WTC11 (cell line): Measurements from ENCODE around the gene SANBR. TPM values are rescaled to one million over a fixed set of nuclear protein-coding genes. Genes with fewer than 3 reads are reported as not detected.

Experiments
- ATAC-seq: fragments of 200-7000 bp; cut with Tn5 transposase; 2 replicates; pipeline ENCODE4 v1.10.0; 2021; ENCODE audit warnings: mild to moderate bottlenecking, moderate library complexity
- CTCF ChIA-PET: fragments of 300-600 bp; sonication (Branson Sonifier 250); formaldehyde crosslinking; loops from one replicate; lab custom pipeline; 2021; ENCODE audit warnings: antibody characterized with exemption; lab: Charles Lee
- POLR2A ChIA-PET: fragments of 350-600 bp; sonication (Branson Sonifier 250); formaldehyde crosslinking; loops from one replicate; lab custom pipeline; 2021; ENCODE audit warnings: antibody characterized with exemption; lab: Charles Lee
- DNase-seq: peaks from one replicate; pipeline ENCODE4 v3.0.0; 2021; ENCODE audit warnings: low spot score
- H3K27ac Mint-ChIP-seq: 2 replicates; pipeline ENCODE4 v1.8.0; 2021; ENCODE audit warnings: mixed read lengths
- H3K27me3 Mint-ChIP-seq: 2 replicates; pipeline ENCODE4 v1.8.0; 2021; ENCODE audit warnings: low read depth, mild to moderate bottlenecking, moderate library complexity, mixed read lengths
- H3K36me3 Mint-ChIP-seq: 2 replicates; pipeline ENCODE4 v1.8.0; 2021; ENCODE audit warnings: mixed read lengths
- H3K4me1 Mint-ChIP-seq: 2 replicates; pipeline ENCODE4 v1.8.0; 2022; ENCODE audit warnings: mixed read lengths
- H3K4me3 Mint-ChIP-seq: 2 replicates; pipeline ENCODE4 v1.8.0; 2021; ENCODE audit warnings: mild to moderate bottlenecking, moderate library complexity, mixed read lengths
- H3K9me3 Mint-ChIP-seq: 2 replicates; pipeline ENCODE4 v1.8.0; 2021; ENCODE audit warnings: mixed read lengths
- AFF4 ChIP-seq: sonication (generic); formaldehyde crosslinking; IDR thresholded peaks from 2 replicates; pipeline ENCODE4 v1.8.1; 2023; ENCODE audit warnings: mild to moderate bottlenecking, missing genetic modification reagents, borderline replicate concordance
- ATF1 ChIP-seq: sonication (generic); formaldehyde crosslinking; IDR thresholded peaks from 2 replicates; pipeline ENCODE4 v1.8.1; 2023; ENCODE audit warnings: mild to moderate bottlenecking, moderate library complexity, missing genetic modification reagents
- EMX1 ChIP-seq: fragments of 250-450 bp; sonication (Bioruptor Pico); IDR thresholded peaks from 2 replicates; pipeline ENCODE4 v1.8.0; 2021; ENCODE audit warnings: mild to moderate bottlenecking
- ERG ChIP-seq: fragments of 250-450 bp; sonication (Bioruptor Pico); IDR thresholded peaks from 2 replicates; pipeline ENCODE4 v1.8.0; 2021; ENCODE audit warnings: mild to moderate bottlenecking
- FOXK1 ChIP-seq: sonication (generic); formaldehyde crosslinking; IDR thresholded peaks from 2 replicates; pipeline ENCODE4 v1.8.0; 2022; ENCODE audit warnings: mild to moderate bottlenecking, moderate library complexity, missing genetic modification reagents
- GABPB1 ChIP-seq: sonication (generic); formaldehyde crosslinking; IDR thresholded peaks from 2 replicates; pipeline ENCODE4 v1.8.1; 2023; ENCODE audit warnings: mild to moderate bottlenecking, missing genetic modification reagents
- HMGA2 ChIP-seq: fragments of 250-450 bp; sonication (Bioruptor Pico); IDR thresholded peaks from 2 replicates; pipeline ENCODE4 v1.4.0; 2021; ENCODE audit warnings: mild to moderate bottlenecking, moderate library complexity
- NR2C2 ChIP-seq: sonication (generic); formaldehyde crosslinking; IDR thresholded peaks from 2 replicates; pipeline ENCODE4 v1.8.0; 2022; ENCODE audit warnings: mild to moderate bottlenecking, missing genetic modification reagents
- OVOL2 ChIP-seq: fragments of 250-450 bp; sonication (Bioruptor Pico); IDR thresholded peaks from 2 replicates; pipeline ENCODE4 v1.9.0; 2021; ENCODE audit warnings: mild to moderate bottlenecking, borderline replicate concordance
- RORB ChIP-seq: fragments of 250-450 bp; sonication (Bioruptor Pico); IDR thresholded peaks from 2 replicates; pipeline ENCODE4 v1.9.0; 2021; ENCODE audit warnings: mild to moderate bottlenecking
- SMAD4 ChIP-seq: sonication (generic); formaldehyde crosslinking; IDR thresholded peaks from 2 replicates; pipeline ENCODE4 v1.8.0; 2022; ENCODE audit warnings: mild to moderate bottlenecking, missing genetic modification reagents
- SOX15 ChIP-seq: fragments of 250-450 bp; sonication (Bioruptor Pico); IDR thresholded peaks from 2 replicates; pipeline ENCODE4 v1.9.0; 2021; ENCODE audit warnings: mild to moderate bottlenecking
- ZBTB21 ChIP-seq: sonication (generic); formaldehyde crosslinking; IDR thresholded peaks from 2 replicates; pipeline ENCODE4 v1.8.1; 2023; ENCODE audit warnings: mild to moderate bottlenecking, missing genetic modification reagents, borderline replicate concordance
- ZNF121 ChIP-seq: sonication (generic); formaldehyde crosslinking; IDR thresholded peaks from 2 replicates; pipeline ENCODE4 v1.8.0; 2023; ENCODE audit warnings: missing genetic modification reagents
- ZNF263 ChIP-seq: sonication (generic); formaldehyde crosslinking; IDR thresholded peaks from 2 replicates; pipeline ENCODE4 v1.8.1; 2022; ENCODE audit warnings: low read depth, mild to moderate bottlenecking, moderate library complexity, missing genetic modification reagents
- ZNF396 ChIP-seq: fragments of 250-450 bp; sonication (Bioruptor Pico); IDR thresholded peaks from 2 replicates; pipeline ENCODE4 v1.8.0; 2021; ENCODE audit warnings: mild to moderate bottlenecking, moderate library complexity, borderline replicate concordance
- ZNF423 ChIP-seq: fragments of 250-450 bp; sonication (Bioruptor Pico); IDR thresholded peaks from 2 replicates; pipeline ENCODE4 v2.1.2; 2022; ENCODE audit warnings: mild to moderate bottlenecking, moderate library complexity
- ZSCAN18 ChIP-seq: fragments of 250-450 bp; sonication (Bioruptor Pico); IDR thresholded peaks from 2 replicates; pipeline ENCODE4 v2.1.2; 2022; ENCODE audit warnings: mild to moderate bottlenecking, moderate library complexity
- total RNA-seq: library from RNA; stranded (reverse); gene quantifications from 3 replicates; pipeline ENCODE4 v1.2.3, GENCODE V29; 2021
- TF ChIP-seq, protein P1 (sequence below): sonication (generic); formaldehyde crosslinking; conservative IDR thresholded peaks from 2 replicates; pipeline ENCODE4 v1.8.1; 2023; ENCODE audit warnings: mild to moderate bottlenecking, low read depth, missing genetic modification reagents, moderate library complexity
- TF ChIP-seq, protein P2 (sequence below): sonication (generic); formaldehyde crosslinking; IDR thresholded peaks from 2 replicates; pipeline ENCODE4 v1.8.0; 2023; ENCODE audit warnings: missing genetic modification reagents
- TF ChIP-seq, protein P3 (sequence below): fragments of 250-450 bp; sonication (Bioruptor Pico); IDR thresholded peaks from 2 replicates; pipeline ENCODE4 v1.9.0; 2021; ENCODE audit warnings: mild to moderate bottlenecking
- TF ChIP-seq, protein P4 (sequence below): sonication (generic); formaldehyde crosslinking; IDR thresholded peaks from 2 replicates; pipeline ENCODE4 v1.8.1; 2022; ENCODE audit warnings: mild to moderate bottlenecking, missing genetic modification reagents, moderate library complexity, borderline replicate concordance

Gene SANBR
- total RNA-seq, 1 experiment from 2014 or later = 8.9 TPM

- peaks cover 4% of the 10 kb centered on the region for H3K36me3 Mint-ChIP-seq
- ChIA-PET CTCF (no interaction called here), POLR2A (no interaction called here)
- TF ChIP-seq ZNF121 = 0 out of 2 replicates have a peak, but pooled peaks have one; percentile 35
- TF ChIP-seq ZBTB21 = no peak
- TF ChIP-seq, protein P1, sequence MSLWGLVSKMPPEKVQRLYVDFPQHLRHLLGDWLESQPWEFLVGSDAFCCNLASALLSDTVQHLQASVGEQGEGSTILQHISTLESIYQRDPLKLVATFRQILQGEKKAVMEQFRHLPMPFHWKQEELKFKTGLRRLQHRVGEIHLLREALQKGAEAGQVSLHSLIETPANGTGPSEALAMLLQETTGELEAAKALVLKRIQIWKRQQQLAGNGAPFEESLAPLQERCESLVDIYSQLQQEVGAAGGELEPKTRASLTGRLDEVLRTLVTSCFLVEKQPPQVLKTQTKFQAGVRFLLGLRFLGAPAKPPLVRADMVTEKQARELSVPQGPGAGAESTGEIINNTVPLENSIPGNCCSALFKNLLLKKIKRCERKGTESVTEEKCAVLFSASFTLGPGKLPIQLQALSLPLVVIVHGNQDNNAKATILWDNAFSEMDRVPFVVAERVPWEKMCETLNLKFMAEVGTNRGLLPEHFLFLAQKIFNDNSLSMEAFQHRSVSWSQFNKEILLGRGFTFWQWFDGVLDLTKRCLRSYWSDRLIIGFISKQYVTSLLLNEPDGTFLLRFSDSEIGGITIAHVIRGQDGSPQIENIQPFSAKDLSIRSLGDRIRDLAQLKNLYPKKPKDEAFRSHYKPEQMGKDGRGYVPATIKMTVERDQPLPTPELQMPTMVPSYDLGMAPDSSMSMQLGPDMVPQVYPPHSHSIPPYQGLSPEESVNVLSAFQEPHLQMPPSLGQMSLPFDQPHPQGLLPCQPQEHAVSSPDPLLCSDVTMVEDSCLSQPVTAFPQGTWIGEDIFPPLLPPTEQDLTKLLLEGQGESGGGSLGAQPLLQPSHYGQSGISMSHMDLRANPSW (CRISPR knock-in tag) = no peak
- TF ChIP-seq ZNF396 = no peak
- no peak overlapping the region for H3K27ac Mint-ChIP-seq
- no peak for ATAC-seq
- no peak for DNase-seq
- H3K9me3 Mint-ChIP-seq = no peaks in the 10 kb centered on the region
- no peaks in the 10 kb centered on the region for H3K27me3 Mint-ChIP-seq
- H3K4me1 Mint-ChIP-seq = no peaks in the 10 kb centered on the region
- no peak overlapping the region for H3K4me3 Mint-ChIP-seq
Measured at GRCh38 chr2:61089797-61090196, 24.1 kb downstream of the SANBR start.

GRCh38 chr2:61090386-61090921 lies 24.8 kb downstream of the SANBR start:
- H3K4me1 Mint-ChIP-seq = no peaks in the 10 kb centered on the region
- no peak overlapping the region for H3K4me3 Mint-ChIP-seq
- ChIA-PET CTCF (no interaction called here), POLR2A (no interaction called here)
- H3K27ac Mint-ChIP-seq = no peak overlapping the region
- peaks cover 4% of the 10 kb centered on the region for H3K36me3 Mint-ChIP-seq
- no peaks in the 10 kb centered on the region for H3K9me3 Mint-ChIP-seq
- no peak for DNase-seq
- no peaks in the 10 kb centered on the region for H3K27me3 Mint-ChIP-seq
- TF ChIP-seq SMAD4 (CRISPR knock-in tag) (no peak), GABPB1 (CRISPR knock-in tag) (peak; percentile 68), ATF1 (CRISPR knock-in tag) (no peak), SOX15 (CRISPR knock-in tag) (no peak), HMGA2 (CRISPR knock-in tag) (no peak), AFF4 (CRISPR knock-in tag) (no peak), ZNF423 (CRISPR knock-in tag) (no peak), NR2C2 (CRISPR knock-in tag) (no peak), EMX1 (CRISPR knock-in tag) (no peak)
- ATAC-seq = no peak

GRCh38 chr2:61091485-61091884 lies 25.8 kb downstream of the SANBR start:
- Mint-ChIP-seq H3K9me3 (0 out of 2 replicates have a peak, but pooled peaks cover 5% of the 10 kb centered on the region), H3K27me3 (no peaks in the 10 kb centered on the region), H3K36me3 (peaks cover 4% of the 10 kb centered on the region), H3K27ac (no peak overlapping the region), H3K4me3 (no peak overlapping the region), H3K4me1 (no peaks in the 10 kb centered on the region)
- ChIA-PET POLR2A (no interaction called here), CTCF (interaction anchor here (0.7 kb wide), 1 partner anchor 871 kb away, joined by 4 read pairs; no protein-coding TSS in a partner anchor)
- DNase-seq (no peak), ATAC-seq (no peak)
- no peak for TF ChIP-seq ZSCAN18
- TF ChIP-seq FOXK1 (CRISPR knock-in tag) = no peak
- TF ChIP-seq, protein P2, sequence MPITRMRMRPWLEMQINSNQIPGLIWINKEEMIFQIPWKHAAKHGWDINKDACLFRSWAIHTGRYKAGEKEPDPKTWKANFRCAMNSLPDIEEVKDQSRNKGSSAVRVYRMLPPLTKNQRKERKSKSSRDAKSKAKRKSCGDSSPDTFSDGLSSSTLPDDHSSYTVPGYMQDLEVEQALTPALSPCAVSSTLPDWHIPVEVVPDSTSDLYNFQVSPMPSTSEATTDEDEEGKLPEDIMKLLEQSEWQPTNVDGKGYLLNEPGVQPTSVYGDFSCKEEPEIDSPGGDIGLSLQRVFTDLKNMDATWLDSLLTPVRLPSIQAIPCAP (CRISPR knock-in tag) = no peak
- TF ChIP-seq ERG (CRISPR knock-in tag) = no peak
- TF ChIP-seq, protein P3, sequence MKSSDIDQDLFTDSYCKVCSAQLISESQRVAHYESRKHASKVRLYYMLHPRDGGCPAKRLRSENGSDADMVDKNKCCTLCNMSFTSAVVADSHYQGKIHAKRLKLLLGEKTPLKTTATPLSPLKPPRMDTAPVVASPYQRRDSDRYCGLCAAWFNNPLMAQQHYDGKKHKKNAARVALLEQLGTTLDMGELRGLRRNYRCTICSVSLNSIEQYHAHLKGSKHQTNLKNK (CRISPR knock-in tag) = no peak
- TF ChIP-seq OVOL2 (CRISPR knock-in tag) = no peak
- TF ChIP-seq ZNF263 (CRISPR knock-in tag) = no peak
- TF ChIP-seq, protein P4, sequence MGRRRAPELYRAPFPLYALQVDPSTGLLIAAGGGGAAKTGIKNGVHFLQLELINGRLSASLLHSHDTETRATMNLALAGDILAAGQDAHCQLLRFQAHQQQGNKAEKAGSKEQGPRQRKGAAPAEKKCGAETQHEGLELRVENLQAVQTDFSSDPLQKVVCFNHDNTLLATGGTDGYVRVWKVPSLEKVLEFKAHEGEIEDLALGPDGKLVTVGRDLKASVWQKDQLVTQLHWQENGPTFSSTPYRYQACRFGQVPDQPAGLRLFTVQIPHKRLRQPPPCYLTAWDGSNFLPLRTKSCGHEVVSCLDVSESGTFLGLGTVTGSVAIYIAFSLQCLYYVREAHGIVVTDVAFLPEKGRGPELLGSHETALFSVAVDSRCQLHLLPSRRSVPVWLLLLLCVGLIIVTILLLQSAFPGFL = no peak
- no peak for TF ChIP-seq ZNF396
- TF ChIP-seq RORB (CRISPR knock-in tag) = no peak
